ENCODE measurements around the gene ID4. TPM values are rescaled to one million over a fixed set of nuclear protein-coding genes. Genes with fewer than 3 reads are reported as not detected.

The ID4 gene
- total and polyA plus RNA-seq, 2 of the 8 experiments (the other 6 are each of a cell fraction or from before 2014, with no cell fraction given): 2.0 to 8.3 TPM

GRCh38 chr6:19827247-19827646 lies 9.9 kb upstream of the ID4 start:
- H4K20me1 ChIP-seq (replicated peaks in 1 of 2; ENCODE audit: control insufficient read depth in 1 of 2, insufficient read depth in 2 of 2, low read length in 2 of 2): no peaks in the 10 kb centered on the region
- no peak overlapping the region for H3K27ac ChIP-seq (ENCODE audit: low read depth, low read length)
- DNase-seq (ENCODE audit: low read depth in 1 of 2, low spot score in 2 of 2) (no peak), FAIRE-seq (no peak)
- H3K56ac ChIP-seq (replicated peaks; ENCODE audit: insufficient read length, low read depth, low read length): no peak overlapping the region
- no peak overlapping the region for H3K4ac ChIP-seq (replicated peaks; ENCODE audit: insufficient read length, low read depth, low read length)
- no peak overlapping the region for H3K9ac ChIP-seq (replicated peaks in 1 of 4; ENCODE audit: extremely low read depth in 1 of 4, low read depth in 3 of 4, low read length in 3 of 4)
- no peak overlapping the region for H2AFZ ChIP-seq (ENCODE audit: low read length)
- H3K27me3 ChIP-seq (replicated peaks in 1 of 4; ENCODE audit: control insufficient read depth in 3 of 4, extremely low read depth in 1 of 4, insufficient read depth in 3 of 4, low read length in 3 of 4): no peaks in the 10 kb centered on the region
- H4K8ac ChIP-seq (ENCODE audit: extremely low read depth, insufficient read depth, low read length): no peak overlapping the region
- H3K79me1 ChIP-seq (ENCODE audit: low read depth, low read length): no peaks in the 10 kb centered on the region
- H3K36me3 ChIP-seq (ENCODE audit: control insufficient read depth in 2 of 4, insufficient read depth in 4 of 4, low read length in 3 of 4): no peaks in the 10 kb centered on the region
- H3K4me2 ChIP-seq (ENCODE audit: insufficient read depth in 1 of 2, low read depth in 2 of 2, low read length in 2 of 2): no peak overlapping the region
- no peaks in the 10 kb centered on the region for H3K79me2 ChIP-seq (ENCODE audit: control insufficient read depth in 1 of 2, insufficient read depth in 2 of 2, low read length in 2 of 2)
- no peak overlapping the region for H3K4me3 ChIP-seq (ENCODE audit: extremely low read depth in 1 of 4, insufficient read depth in 2 of 4, low read depth in 3 of 4, low read length in 4 of 4)
- no peak overlapping the region for H2BK5ac ChIP-seq (ENCODE audit: low read depth, low read length)
- no peak overlapping the region for H3K18ac ChIP-seq (ENCODE audit: extremely low read depth, low read length)
- no peak overlapping the region for H2BK20ac ChIP-seq (ENCODE audit: low read length)
- no peak overlapping the region for H4K91ac ChIP-seq (replicated peaks; ENCODE audit: insufficient read length, low read length)
- no peak overlapping the region for H3K23ac ChIP-seq (ENCODE audit: insufficient read length)
- no peak overlapping the region for H2AK5ac ChIP-seq (ENCODE audit: low read depth, low read length)
- H3K4me1 ChIP-seq (replicated peaks in 1 of 4; ENCODE audit: control insufficient read depth in 3 of 4, insufficient read depth in 4 of 4, low read length in 3 of 4): no peaks in the 10 kb centered on the region
- 84 to 100% methylated on average over 2 to 5 of the region's 5 CpGs for WGBS, 2 experiments (ENCODE audit: extremely low coverage in 1 of 2, insufficient coverage in 1 of 2, insufficient read length in 1 of 2, insufficient replicate concordance in 2 of 2, low coverage in 1 of 2, low lambda C conversion rate in 2 of 2, missing lambda C conversion rate in 1 of 2)
- H2BK120ac ChIP-seq (replicated peaks; ENCODE audit: low read depth, low read length): no peak overlapping the region
- TF ChIP-seq BRCA1 (IDR thresholded peaks at IDR 0.05; ENCODE audit: low read depth, low read length) (no peak), POU5F1 (IDR thresholded peaks at IDR 0.05; ENCODE audit: low read depth, low read length) (no peak), KDM1A (IDR thresholded peaks at IDR 0.05; ENCODE audit: borderline replicate concordance, low read length) (no peak), HDAC2 (IDR thresholded peaks at IDR 0.05; ENCODE audit: borderline replicate concordance in 1 of 2, low read depth in 2 of 2, low read length in 2 of 2) (no peak), CREB1 (IDR thresholded peaks at IDR 0.05) (no peak), JUN (IDR thresholded peaks at IDR 0.05; ENCODE audit: low read depth, low read length) (no peak), BACH1 (IDR thresholded peaks at IDR 0.05; ENCODE audit: low read length) (no peak), RNF2 (IDR thresholded peaks at IDR 0.05; ENCODE audit: borderline replicate concordance, low read depth, low read length, missing control alignments, poor library complexity, severe bottlenecking) (no peak), ZNF274 (IDR thresholded peaks at IDR 0.05; ENCODE audit: borderline replicate concordance, extremely low read depth, low read length) (no peak), ATF3 (IDR thresholded peaks at IDR 0.05; ENCODE audit: insufficient read depth, low read depth, low read length) (no peak), RXRA (IDR thresholded peaks at IDR 0.05; ENCODE audit: insufficient read depth, low read depth, low read length) (no peak), SIN3A (conservative IDR thresholded peaks at IDR 0.05 in 1 of 2, IDR thresholded peaks at IDR 0.05 in 1 of 2; ENCODE audit: low read depth in 1 of 2, low read length in 2 of 2) (no peak), CBX8 (IDR thresholded peaks at IDR 0.05; ENCODE audit: borderline replicate concordance, low read depth, low read length) (no peak)
- ChIA-PET CTCF (ENCODE audit: partially characterized antibody) (no interaction called here), POLR2A (ENCODE audit: partially characterized antibody) (interaction anchor here (4.5 kb wide), 1 partner anchor 10 kb away, joined by 18 read pairs; the partner anchor contains the start of gene ID4)
- H2BK12ac ChIP-seq (ENCODE audit: low read depth, low read length): no peak overlapping the region
- no peak overlapping the region for H4K5ac ChIP-seq (ENCODE audit: insufficient read length, low read depth, low read length)
- no peaks in the 10 kb centered on the region for H3K23me2 ChIP-seq (ENCODE audit: low read depth, low read length)
- H2BK15ac ChIP-seq (ENCODE audit: low read length): no peak overlapping the region
- no peak overlapping the region for H3K14ac ChIP-seq (ENCODE audit: insufficient read length)
- no peaks in the 10 kb centered on the region for H3K9me3 ChIP-seq (ENCODE audit: insufficient read depth in 2 of 2, low read depth in 1 of 2, low read length in 1 of 2)

Data from H1 (cell line).